ENCODE data around the gene GRPR. TPM values are rescaled to one million over a fixed set of nuclear protein-coding genes. Genes with fewer than 3 reads are reported as not detected.
"Not testable (repeated sequence)": the region's sequence is repeated elsewhere in the genome, so short reads cannot be mapped to it uniquely, and the experiment has no call there.

Gene GRPR
- total RNA-seq, 2 experiments from 2014 or later: 0.13 to 0.15 TPM

DNA sequence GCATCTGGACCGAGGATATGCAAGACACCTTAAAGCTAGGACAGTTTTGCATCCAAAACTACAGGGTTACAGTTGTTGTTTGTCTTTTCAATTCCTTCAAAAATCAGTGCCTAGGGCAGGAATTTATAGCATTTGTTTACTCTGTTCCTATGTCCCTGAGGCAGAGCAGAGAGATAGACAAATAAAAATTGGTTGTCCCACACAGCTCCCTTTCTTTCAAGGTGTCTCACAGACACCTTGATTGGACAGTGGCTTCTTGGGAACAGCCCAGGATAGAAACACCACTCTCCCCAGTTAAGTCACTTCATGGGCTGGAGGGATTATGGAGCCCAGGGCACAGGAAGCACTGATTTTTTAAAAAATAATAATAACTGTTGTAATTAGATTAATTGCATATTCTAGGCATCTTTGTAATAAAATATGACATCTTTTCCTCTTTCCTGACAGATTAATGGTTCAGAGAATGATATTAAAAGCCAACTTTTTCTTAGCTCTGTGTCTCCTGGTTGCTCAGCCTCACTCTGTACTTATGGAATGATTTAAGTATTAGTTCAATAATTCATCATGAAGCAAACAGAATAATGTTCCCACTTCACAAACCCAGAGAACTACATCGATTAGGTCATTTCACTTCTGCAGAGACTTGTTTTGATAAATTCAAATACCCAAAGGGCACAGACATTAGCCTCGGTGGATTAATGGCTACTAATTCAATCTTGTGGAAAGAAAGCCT lies 52.1 kb downstream of the GRPR start:
- CTCF ChIA-PET: no interaction called here
- POLR2A ChIA-PET: no interaction called here

DNA sequence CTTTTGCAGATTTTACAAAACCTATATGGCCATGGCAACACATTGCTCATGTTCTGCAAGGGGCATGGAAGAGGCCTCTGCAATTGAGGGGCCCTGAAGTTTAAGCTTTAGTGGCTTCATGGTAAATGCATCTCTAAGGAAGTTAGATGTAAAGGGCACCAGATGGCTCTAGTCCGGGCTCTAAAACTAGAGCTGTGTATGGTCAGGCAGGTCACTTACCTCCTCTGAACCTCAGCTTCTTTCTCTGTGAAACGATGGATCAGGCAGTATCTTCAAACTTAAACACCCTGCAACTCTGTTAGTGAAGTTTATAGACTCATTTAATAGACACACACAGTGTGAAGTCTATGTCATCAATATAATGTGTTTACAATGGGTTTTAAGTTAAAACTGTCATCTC lies 53.9 kb downstream of the GRPR start:
- POLR2A ChIA-PET: no interaction called here
- CTCF ChIA-PET: no interaction called here

DNA sequence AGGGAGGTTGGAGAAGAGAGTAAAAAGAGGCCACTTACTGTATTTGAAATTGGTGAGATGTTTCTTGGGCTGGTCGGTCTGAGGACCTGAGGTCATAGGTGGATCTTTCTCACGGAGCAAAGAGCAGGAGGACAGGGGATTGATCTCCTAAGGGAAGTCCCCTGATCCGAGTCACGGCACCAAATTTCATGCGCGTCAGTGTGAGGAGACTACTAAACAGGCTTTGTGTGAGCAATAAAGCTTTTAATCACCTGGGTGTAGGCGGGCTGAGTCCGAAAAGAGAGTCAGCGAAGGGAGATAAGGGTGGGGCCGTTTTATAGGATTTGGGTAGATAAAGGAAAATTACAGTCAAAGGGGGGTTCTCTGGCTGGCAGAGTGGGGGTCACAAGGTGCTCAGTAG lies 60.5 kb downstream of the GRPR start:
- POLR2A ChIA-PET, CTCF ChIA-PET: not testable (repeated sequence)

DNA sequence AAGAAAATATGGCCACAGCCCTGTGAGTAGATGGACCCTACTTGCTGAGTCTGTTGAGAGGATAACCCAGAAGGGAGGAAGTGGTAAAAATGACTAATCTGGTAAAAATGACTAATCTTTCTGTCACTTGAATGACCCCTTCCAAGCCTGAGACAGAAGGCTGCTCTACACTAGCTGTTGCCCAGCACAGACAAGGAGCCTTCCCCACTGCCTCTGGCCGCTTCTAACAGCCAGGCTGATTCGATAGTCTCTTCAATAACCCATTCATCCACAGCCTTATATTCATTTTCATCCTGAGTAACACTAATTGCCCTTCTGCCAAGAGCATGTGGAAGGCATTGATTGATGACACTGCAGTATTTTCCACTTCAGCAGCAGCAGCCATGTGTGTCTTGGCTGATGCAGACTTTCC lies 62.4 kb downstream of the GRPR start:
- CTCF ChIA-PET: no interaction called here

DNA sequence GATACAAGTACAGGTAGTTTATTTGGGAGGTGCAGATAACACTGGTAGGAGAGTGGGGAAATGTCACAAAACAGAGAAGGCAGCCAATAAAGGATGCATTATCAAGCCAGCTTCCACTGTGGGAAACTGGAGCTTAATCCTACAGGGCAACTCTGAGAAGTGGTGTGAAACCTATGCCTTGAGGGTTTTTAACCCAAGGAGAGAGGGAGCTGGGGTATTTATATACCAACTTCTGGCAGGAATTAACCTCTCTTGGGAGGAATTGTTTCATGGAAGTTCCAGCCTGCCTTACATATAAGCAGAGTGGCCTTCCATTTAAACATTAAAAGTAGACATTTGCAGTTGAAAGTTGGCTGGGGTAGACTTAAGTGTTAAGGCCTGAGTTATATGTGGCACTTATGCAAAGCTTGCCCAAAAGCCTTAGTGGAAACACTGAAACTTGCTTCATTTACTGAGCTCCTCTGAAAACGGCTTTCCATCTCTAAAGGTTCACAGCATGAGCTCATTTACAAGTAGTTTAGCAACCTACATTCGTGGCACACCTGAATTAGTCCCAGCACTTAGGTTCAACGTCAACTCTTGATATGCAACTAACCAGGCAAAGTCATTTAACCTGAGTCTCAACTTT lies 63.1 kb downstream of the GRPR start:
- ChIA-PET POLR2A (no interaction called here), CTCF (no interaction called here)

More for the DNA sequence above, 62.4 kb downstream of the GRPR start:
- POLR2A ChIA-PET: no interaction called here

DNA sequence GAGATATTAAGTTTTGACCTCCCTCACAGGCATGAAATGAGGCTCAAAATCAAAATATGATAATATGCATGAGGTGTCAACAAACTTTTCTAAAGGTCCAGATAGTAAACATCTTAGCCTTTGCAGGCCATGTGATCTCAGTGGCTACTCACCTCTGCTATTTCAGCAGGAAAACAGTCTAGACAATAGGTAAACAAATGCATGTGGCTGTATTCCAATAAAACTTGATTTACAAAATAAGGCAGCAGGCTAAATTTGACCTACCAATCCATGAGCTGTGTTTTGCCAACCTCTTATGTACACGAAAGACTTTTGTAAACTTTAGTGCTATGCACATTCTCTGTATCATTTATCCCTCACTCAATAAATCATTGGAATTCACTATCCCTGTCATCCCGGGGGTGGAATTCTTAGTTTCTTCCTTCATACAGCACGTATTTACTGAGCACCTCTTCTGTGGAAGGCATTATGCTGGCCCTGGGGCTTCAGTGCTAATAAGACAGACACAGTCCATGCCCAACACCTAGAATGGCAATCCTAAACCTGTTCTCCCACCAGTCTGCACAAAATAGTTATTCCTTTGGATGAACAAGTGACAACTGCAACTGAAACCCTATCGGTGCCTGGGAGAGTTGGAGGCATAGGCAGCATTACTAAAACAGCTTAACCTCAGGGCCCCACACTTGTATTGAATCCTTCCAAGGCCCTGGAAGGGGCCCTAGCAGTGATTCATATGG lies 63.8 kb downstream of the GRPR start:
- ChIA-PET CTCF (no interaction called here), POLR2A (no interaction called here)

DNA sequence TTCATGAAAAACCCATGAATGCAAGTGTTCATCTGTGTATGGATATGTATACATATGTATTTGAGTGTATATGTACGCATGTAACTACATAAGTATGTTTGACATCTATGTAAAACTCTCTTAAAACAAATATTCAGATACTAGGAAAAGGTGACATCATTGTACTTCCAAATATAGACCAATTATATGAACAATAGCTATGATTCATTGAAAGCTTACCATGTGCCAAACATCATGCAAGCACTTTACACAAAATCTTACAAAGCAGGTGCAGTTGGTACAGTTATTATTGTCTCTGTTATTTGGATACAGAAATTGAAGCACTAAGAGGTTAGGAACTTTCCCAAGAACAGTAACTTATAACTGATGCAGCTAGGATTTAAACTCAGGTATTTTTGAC lies 65.3 kb downstream of the GRPR start:
- ChIA-PET CTCF (no interaction called here), POLR2A (no interaction called here)

DNA sequence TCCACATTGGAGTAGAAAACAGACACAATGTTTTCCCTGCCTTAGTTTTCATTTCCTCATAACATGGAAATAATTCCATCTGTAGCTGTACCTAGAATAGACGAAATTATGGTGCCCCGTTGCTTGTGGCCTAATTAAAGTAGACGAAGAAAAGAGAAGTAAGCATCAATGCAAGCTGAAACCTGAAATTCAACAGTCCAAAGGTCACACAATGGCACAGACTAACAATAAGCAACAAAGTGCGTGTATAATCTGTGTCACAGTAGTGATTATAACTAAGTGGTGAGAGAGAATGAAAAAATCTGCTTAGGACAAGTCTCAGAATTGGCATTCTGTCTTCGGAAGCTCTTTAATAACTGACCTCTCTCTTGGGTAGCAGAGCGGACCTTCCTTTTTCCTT lies 68.2 kb downstream of the GRPR start:
- ChIA-PET CTCF (no interaction called here), POLR2A (no interaction called here)

DNA sequence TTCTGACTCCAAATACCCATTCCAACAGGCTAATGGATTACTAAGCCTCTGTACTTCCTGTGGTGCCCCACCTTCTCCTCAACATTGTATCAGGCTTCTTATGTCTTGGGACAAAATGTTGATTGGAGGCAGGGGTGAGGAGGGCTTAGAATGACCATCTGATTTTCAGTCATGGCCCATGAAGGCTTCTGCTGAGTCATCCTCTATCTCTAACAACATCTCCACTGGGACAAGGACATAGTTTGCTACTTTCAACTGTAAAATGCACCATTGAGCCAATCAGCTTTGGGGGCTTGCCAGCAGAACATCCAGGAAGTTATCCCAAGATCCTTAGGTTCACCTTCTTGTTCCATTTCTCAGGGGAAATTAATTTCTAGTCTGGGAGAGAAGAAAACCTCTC lies 73.5 kb downstream of the GRPR start:
- ChIA-PET POLR2A (no interaction called here), CTCF (no interaction called here)

DNA sequence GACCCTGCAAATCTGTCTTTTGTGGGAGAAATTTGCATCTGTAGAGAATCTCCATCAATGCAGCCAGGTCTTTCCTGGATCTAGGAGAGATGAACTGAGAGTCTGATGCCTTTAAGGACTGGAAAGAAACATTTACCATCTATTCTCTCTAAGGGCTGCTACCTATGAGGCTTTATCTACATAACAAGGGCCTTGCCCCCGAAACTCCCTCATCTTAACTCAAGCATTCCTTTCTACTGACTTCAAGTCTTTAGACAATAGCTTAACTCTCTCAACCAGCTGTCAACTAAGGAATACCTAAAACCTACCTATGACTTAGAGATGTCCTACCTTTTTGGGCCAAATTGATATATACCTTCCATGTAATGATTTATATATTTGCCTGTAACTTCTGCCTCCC lies 76.0 kb downstream of the GRPR start:
- ChIA-PET POLR2A (no interaction called here), CTCF (no interaction called here)

DNA sequence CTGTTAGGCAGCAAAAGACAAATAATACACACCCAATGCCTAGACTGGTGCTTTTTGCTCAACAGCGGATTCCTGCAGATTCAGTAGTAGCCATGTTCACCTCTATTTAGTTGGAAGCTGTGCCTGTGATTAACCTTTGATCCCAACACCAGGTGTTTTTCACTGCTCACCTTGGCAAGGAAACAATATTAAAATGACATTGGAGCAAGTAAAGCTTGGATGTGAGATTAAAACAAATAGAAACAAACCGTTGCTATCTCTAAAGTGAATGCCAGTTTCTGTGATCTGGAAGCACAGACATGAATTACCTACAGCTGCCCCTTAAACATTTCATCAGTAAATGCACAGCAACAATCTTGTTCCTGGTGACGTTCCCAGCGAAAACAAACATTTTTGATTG lies 79.6 kb downstream of the GRPR start:
- ChIA-PET CTCF (no interaction called here), POLR2A (interaction anchor here (0.6 kb wide), 1 partner anchor 441 kb away, joined by 3 read pairs; no protein-coding TSS in a partner anchor)

Other genes with a start within 250 kb of the GRPR start
- not detected for gene MAGEB17, start 43.9 kb downstream of the GRPR start, total RNA-seq